Measurements from ENCODE around the gene ZC3H11A.

DNA sequence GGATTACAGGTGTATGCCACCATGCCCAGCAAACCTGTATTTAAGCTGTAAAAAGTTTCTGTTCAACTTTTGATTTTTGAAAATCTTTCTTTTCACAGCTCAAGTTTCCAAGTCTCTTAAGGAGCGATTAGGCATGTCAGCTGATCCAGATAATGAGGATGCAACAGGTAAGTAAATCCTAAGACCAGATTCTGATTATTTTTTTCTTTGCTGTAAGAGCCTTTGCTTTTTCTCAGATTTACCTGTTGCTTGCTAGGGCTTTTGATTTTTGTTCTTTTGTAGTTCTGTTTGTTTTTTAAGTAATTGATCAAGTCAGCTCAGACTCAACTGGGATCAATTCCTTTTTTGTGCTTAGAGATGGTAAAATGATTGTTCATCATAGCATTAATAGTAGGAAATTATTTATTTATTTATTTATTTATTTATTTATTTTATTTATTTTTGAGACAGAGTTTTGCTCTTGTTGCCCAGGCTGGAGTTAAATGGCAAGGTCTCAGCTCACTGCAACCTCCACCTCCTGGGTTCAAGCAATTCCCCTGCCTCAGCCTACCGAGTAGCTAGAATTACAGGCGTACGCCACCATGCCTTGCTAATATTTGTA lies 44.9 kb downstream of the ZC3H11A start:
- TF ChIP-seq JUND (IDR thresholded peaks at IDR 0.05) (no peak), ZBTB33 (IDR thresholded peaks at IDR 0.05; ENCODE audit: extremely low read depth, insufficient replicate concordance, low read length) (no peak), RAD21 (IDR thresholded peaks at IDR 0.05; ENCODE audit: low read depth) (no peak), SP1 (IDR thresholded peaks at IDR 0.05; ENCODE audit: low read depth) (no peak), YY1 (IDR thresholded peaks at IDR 0.05; ENCODE audit: extremely low read depth, insufficient replicate concordance, low read depth, low read length) (no peak), POLR2AphosphoS5 (IDR thresholded peaks at IDR 0.05; ENCODE audit: low read depth, low read length) (no peak), POLR2A (IDR thresholded peaks at IDR 0.05; ENCODE audit: borderline replicate concordance, extremely low read depth, insufficient read depth, insufficient read length) (no peak), CBX3 (IDR thresholded peaks at IDR 0.05; ENCODE audit: low read depth) (no peak), EGR1 (IDR thresholded peaks at IDR 0.05; ENCODE audit: low read depth) (no peak), SRF (IDR thresholded peaks at IDR 0.05; ENCODE audit: low read depth) (no peak), SIN3A (IDR thresholded peaks at IDR 0.05; ENCODE audit: low read depth) (no peak)
- TF ChIP-seq, protein P1, sequence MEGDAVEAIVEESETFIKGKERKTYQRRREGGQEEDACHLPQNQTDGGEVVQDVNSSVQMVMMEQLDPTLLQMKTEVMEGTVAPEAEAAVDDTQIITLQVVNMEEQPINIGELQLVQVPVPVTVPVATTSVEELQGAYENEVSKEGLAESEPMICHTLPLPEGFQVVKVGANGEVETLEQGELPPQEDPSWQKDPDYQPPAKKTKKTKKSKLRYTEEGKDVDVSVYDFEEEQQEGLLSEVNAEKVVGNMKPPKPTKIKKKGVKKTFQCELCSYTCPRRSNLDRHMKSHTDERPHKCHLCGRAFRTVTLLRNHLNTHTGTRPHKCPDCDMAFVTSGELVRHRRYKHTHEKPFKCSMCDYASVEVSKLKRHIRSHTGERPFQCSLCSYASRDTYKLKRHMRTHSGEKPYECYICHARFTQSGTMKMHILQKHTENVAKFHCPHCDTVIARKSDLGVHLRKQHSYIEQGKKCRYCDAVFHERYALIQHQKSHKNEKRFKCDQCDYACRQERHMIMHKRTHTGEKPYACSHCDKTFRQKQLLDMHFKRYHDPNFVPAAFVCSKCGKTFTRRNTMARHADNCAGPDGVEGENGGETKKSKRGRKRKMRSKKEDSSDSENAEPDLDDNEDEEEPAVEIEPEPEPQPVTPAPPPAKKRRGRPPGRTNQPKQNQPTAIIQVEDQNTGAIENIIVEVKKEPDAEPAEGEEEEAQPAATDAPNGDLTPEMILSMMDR (IDR thresholded peaks at IDR 0.05 in 2 of 3, conservative IDR thresholded peaks at IDR 0.05 in 1 of 3; ENCODE audit: borderline replicate concordance in 1 of 3, insufficient read depth in 1 of 3, low read depth in 2 of 3, low read length in 2 of 3), result no peak
- TF ChIP-seq, protein P2, sequence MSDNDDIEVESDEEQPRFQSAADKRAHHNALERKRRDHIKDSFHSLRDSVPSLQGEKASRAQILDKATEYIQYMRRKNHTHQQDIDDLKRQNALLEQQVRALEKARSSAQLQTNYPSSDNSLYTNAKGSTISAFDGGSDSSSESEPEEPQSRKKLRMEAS (IDR thresholded peaks at IDR 0.05), result no peak
- TF ChIP-seq, protein P3, sequence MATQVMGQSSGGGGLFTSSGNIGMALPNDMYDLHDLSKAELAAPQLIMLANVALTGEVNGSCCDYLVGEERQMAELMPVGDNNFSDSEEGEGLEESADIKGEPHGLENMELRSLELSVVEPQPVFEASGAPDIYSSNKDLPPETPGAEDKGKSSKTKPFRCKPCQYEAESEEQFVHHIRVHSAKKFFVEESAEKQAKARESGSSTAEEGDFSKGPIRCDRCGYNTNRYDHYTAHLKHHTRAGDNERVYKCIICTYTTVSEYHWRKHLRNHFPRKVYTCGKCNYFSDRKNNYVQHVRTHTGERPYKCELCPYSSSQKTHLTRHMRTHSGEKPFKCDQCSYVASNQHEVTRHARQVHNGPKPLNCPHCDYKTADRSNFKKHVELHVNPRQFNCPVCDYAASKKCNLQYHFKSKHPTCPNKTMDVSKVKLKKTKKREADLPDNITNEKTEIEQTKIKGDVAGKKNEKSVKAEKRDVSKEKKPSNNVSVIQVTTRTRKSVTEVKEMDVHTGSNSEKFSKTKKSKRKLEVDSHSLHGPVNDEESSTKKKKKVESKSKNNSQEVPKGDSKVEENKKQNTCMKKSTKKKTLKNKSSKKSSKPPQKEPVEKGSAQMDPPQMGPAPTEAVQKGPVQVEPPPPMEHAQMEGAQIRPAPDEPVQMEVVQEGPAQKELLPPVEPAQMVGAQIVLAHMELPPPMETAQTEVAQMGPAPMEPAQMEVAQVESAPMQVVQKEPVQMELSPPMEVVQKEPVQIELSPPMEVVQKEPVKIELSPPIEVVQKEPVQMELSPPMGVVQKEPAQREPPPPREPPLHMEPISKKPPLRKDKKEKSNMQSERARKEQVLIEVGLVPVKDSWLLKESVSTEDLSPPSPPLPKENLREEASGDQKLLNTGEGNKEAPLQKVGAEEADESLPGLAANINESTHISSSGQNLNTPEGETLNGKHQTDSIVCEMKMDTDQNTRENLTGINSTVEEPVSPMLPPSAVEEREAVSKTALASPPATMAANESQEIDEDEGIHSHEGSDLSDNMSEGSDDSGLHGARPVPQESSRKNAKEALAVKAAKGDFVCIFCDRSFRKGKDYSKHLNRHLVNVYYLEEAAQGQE (IDR thresholded peaks at IDR 0.05; ENCODE audit: low read depth), result no peak
